PC-3 (cell line): ENCODE results near the gene LRP2BP. TPM values are rescaled to one million over a fixed set of nuclear protein-coding genes. Genes with fewer than 3 reads are reported as not detected.

ENCODE experiments used
- ATAC-seq: fragments of 200-7000 bp; cut with Tn5 transposase; 2 replicates; pipeline ENCODE4 v1.9.1; 2020; ENCODE audit warnings: mild to moderate bottlenecking, moderate library complexity
- BruUV-seq: library from RNA; stranded (reverse); fragments of 400-500 nt; replicated peaks from 2 replicates; lab custom pipeline; 2021; lab: Mats Ljungman, UMichigan
- CTCF ChIA-PET: fragments of 300-600 bp; sonication (Branson Sonifier 250); formaldehyde crosslinking; loops from one replicate; lab custom pipeline; 2022; ENCODE audit warnings: antibody characterized with exemption; lab: Charles Lee
- POLR2A ChIA-PET: fragments of 300-600 bp; sonication (Branson Sonifier 250); formaldehyde crosslinking; loops from one replicate; lab custom pipeline; 2022; ENCODE audit warnings: antibody characterized with exemption; ENCODE audit not compliant: unreplicated experiment; lab: Charles Lee
- DNase-seq: peaks from one replicate; pipeline ENCODE4 v3.0.0-alpha.2; 2015
- H2AFZ ChIP-seq: fragments of 300-600 bp; sonication (generic); 2 replicates; pipeline ENCODE4 v1.6.0; 2016; ENCODE audit warnings: antibody characterized with exemption, low read length
- H3F3A ChIP-seq: fragments of 300-600 bp; sonication (generic); one replicate; pipeline ENCODE4 v1.6.0; 2017; ENCODE audit warnings: antibody characterized with exemption, low read length, control low read depth, mild to moderate bottlenecking; ENCODE audit not compliant: unreplicated experiment
- H3K27ac ChIP-seq: fragments of 300-600 bp; sonication (generic); 2 replicates; pipeline ENCODE4 v1.5.1; 2016; ENCODE audit warnings: mild to moderate bottlenecking, low read length
- H3K27me3 ChIP-seq: fragments of 300-600 bp; sonication (generic); 2 replicates; pipeline ENCODE4 v1.6.1; 2016; ENCODE audit warnings: low read length, mixed read lengths
- H3K36me3 ChIP-seq: fragments of 300-600 bp; sonication (generic); 2 replicates; pipeline ENCODE4 v1.6.1; 2016; ENCODE audit warnings: low read depth, mixed run types, low read length, mixed read lengths
- H3K4me1 ChIP-seq: fragments of 300-600 bp; sonication (generic); 2 replicates; pipeline ENCODE4 v1.5.1; 2016; ENCODE audit warnings: low read length; ENCODE audit not compliant: insufficient read depth
- H3K4me2 ChIP-seq: fragments of 300-600 bp; sonication (generic); 2 replicates; pipeline ENCODE4 v1.6.0; 2016; ENCODE audit warnings: low read length
- H3K4me3 ChIP-seq: fragments of 300-600 bp; sonication (generic); 2 replicates; pipeline ENCODE4 v1.5.1; 2016; ENCODE audit warnings: mild to moderate bottlenecking, low read length, mixed read lengths
- H3K79me2 ChIP-seq: fragments of 300-600 bp; sonication (generic); 2 replicates; pipeline ENCODE4 v1.6.1; 2017; ENCODE audit warnings: low read length, mixed read lengths
- H3K9ac ChIP-seq: fragments of 300-600 bp; sonication (generic); 2 replicates; pipeline ENCODE4 v1.6.0; 2016; ENCODE audit warnings: mild to moderate bottlenecking, low read length
- H3K9me2 ChIP-seq: fragments of 300-600 bp; sonication (generic); replicated peaks from 2 replicates; pipeline ENCODE4 v1.6.1; 2016; ENCODE audit warnings: mixed run types, low read length, mixed read lengths
- H3K9me3 ChIP-seq: fragments of 300-600 bp; sonication (generic); 2 replicates; pipeline ENCODE4 v1.6.1; 2016; ENCODE audit warnings: low read length, mixed read lengths
- H4K20me1 ChIP-seq: fragments of 300-600 bp; sonication (generic); 2 replicates; pipeline ENCODE4 v1.6.1; 2016; ENCODE audit warnings: low read length, mixed read lengths
- EZH2 ChIP-seq: fragments of 300-600 bp; sonication (generic); IDR thresholded peaks from one replicate; pipeline ENCODE4 v1.6.1; 2017; ENCODE audit warnings: antibody characterized with exemption, mild to moderate bottlenecking, low read length; ENCODE audit not compliant: unreplicated experiment
- EZH2phosphoT487 ChIP-seq: fragments of 300-600 bp; sonication (generic); IDR thresholded peaks from 2 replicates; pipeline ENCODE4 v1.6.1; 2018; ENCODE audit warnings: mild to moderate bottlenecking, antibody characterized with exemption, low read length, borderline replicate concordance
- intact Hi-C: fragments of 100-400 bp; cut with micrococcal nuclease; formaldehyde crosslinking; loops from 2 replicates; pipeline ENCODE4 v1.9.0; 2023
- total RNA-seq: library from RNA; depleted of rRNA; stranded (reverse); fragments of >200 nt; gene quantifications from 2 replicates; pipeline ENCODE4 v1.2.3, GENCODE V29; 2014
- TF ChIP-seq, protein P1 (sequence below): fragments of 300-600 bp; sonication (generic); conservative IDR thresholded peaks from 2 replicates; pipeline ENCODE4 v1.5.1; 2017; ENCODE audit warnings: antibody characterized with exemption, low read depth, mild to moderate bottlenecking, low read length

Gene LRP2BP
- total RNA-seq, 1 experiment from 2014 or later = 0.44 TPM

DNA sequence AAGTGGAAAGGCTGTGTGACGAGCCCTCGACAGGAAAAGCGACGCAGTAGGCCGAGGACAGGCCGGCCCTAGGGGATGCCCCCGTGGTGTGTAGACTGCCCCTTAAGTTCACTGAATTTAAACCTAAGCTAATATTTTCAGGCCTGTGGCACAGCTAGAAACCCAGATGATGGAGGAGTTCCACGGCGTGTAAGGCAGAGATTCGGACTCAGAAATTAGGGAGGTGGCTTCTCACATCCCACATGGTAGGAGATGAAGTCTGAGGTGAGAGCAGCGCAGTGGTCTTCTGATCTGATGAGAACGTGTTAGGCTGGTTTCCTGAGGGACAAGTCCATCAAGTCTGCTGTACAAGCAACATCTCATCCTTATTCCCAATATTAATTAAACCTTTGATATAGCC, 7.8 kb downstream of the LRP2BP start:
- no peak for TF ChIP-seq EZH2phosphoT487
- no peak for TF ChIP-seq EZH2
- Histone ChIP-seq H3F3A (no peaks in the 10 kb centered on the region), H3K4me1 (peaks cover 13% of the 10 kb centered on the region), H3K27ac (no peak overlapping the region), H3K9ac (no peak overlapping the region), H3K9me3 (no peaks in the 10 kb centered on the region), H4K20me1 (no peaks in the 10 kb centered on the region), H3K9me2 (no peaks in the 10 kb centered on the region), H2AFZ (no peak overlapping the region), H3K27me3 (no peaks in the 10 kb centered on the region), H3K4me3 (no peak overlapping the region), H3K79me2 (no peaks in the 10 kb centered on the region), H3K4me2 (no peak overlapping the region), H3K36me3 (no peaks in the 10 kb centered on the region)
- CTCF ChIA-PET = no interaction called here
- POLR2A ChIA-PET = no interaction called here
- BruUV-seq = no TSS peak
- intact Hi-C loops = no loop called here
- DNase-seq = no peak
- ATAC-seq = no peak

DNA sequence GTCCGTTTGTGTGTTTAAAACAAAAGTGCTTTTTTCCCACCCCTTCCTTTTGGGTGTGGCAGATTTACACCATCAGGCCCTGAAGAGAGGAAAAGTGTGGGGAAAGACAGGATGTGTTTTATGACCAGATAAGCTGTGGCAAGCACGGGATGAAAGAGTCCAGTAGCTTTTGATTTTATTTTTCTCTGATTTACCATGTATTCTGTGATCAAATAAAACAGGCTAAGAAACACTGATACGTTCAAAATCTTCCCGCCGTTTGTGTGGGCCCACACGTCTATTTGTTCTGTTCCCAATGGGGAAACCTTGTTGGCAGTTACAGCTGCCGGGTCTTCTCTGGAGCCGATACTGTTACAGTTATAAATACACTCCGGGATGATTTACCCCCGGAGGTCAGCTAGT, 10.8 kb downstream of the LRP2BP start:
- H3K4me1 ChIP-seq = peaks cover 13% of the 10 kb centered on the region
- no peaks in the 10 kb centered on the region for H3K9me2 ChIP-seq
- ChIA-PET CTCF (no interaction called here), POLR2A (interaction anchor here (0.6 kb wide), 1 partner anchor 522 kb away, joined by 9 read pairs; no protein-coding TSS in a partner anchor)
- H2AFZ ChIP-seq = no peak overlapping the region
- DNase-seq = no peak
- H3K36me3 ChIP-seq = no peaks in the 10 kb centered on the region
- intact Hi-C loops = no loop called here
- H3K4me2 ChIP-seq = no peak overlapping the region
- no peak for ATAC-seq
- TF ChIP-seq EZH2 (no peak), EZH2phosphoT487 (no peak)
- TF ChIP-seq, protein P1, sequence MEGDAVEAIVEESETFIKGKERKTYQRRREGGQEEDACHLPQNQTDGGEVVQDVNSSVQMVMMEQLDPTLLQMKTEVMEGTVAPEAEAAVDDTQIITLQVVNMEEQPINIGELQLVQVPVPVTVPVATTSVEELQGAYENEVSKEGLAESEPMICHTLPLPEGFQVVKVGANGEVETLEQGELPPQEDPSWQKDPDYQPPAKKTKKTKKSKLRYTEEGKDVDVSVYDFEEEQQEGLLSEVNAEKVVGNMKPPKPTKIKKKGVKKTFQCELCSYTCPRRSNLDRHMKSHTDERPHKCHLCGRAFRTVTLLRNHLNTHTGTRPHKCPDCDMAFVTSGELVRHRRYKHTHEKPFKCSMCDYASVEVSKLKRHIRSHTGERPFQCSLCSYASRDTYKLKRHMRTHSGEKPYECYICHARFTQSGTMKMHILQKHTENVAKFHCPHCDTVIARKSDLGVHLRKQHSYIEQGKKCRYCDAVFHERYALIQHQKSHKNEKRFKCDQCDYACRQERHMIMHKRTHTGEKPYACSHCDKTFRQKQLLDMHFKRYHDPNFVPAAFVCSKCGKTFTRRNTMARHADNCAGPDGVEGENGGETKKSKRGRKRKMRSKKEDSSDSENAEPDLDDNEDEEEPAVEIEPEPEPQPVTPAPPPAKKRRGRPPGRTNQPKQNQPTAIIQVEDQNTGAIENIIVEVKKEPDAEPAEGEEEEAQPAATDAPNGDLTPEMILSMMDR = no peak
- no peaks in the 10 kb centered on the region for H3F3A ChIP-seq
- H3K9me3 ChIP-seq = no peaks in the 10 kb centered on the region
- no peaks in the 10 kb centered on the region for H3K27me3 ChIP-seq
- no TSS peak for BruUV-seq
- H3K4me3 ChIP-seq = no peak overlapping the region
- no peak overlapping the region for H3K27ac ChIP-seq
- no peak overlapping the region for H3K9ac ChIP-seq
- no peaks in the 10 kb centered on the region for H3K79me2 ChIP-seq
- no peaks in the 10 kb centered on the region for H4K20me1 ChIP-seq

DNA sequence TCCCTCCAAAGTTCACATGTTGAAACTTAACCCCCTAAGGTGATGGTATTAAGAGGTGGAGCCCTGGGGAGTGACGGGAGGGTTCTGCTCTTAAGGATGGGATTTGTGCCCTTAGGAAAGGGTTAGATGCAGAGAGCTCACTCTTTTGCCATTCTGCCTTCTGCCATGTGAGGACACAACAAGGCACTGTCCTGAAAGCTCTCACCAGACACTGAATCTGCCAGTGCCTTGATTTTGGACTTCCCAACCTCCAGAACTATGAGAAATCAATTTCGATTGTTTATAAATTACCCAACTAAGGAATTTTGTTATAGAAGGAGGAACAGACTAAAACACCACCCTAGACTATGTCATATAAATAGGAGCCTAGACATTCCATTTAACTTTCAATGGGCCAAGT, 11.7 kb downstream of the LRP2BP start:
- CTCF ChIA-PET = no interaction called here
- DNase-seq (no peak), ATAC-seq (no peak)
- Histone ChIP-seq H3K36me3 (no peaks in the 10 kb centered on the region), H2AFZ (no peak overlapping the region), H3K79me2 (no peaks in the 10 kb centered on the region), H3K9ac (no peak overlapping the region), H3K27ac (no peak overlapping the region), H3F3A (no peaks in the 10 kb centered on the region), H4K20me1 (no peaks in the 10 kb centered on the region), H3K27me3 (no peaks in the 10 kb centered on the region), H3K9me3 (no peaks in the 10 kb centered on the region), H3K4me2 (peak overlapping the region; percentile 57), H3K9me2 (no peaks in the 10 kb centered on the region), H3K4me3 (no peak overlapping the region), H3K4me1 (peaks cover 13% of the 10 kb centered on the region)
- intact Hi-C loops = no loop called here
- TF ChIP-seq, protein P1 = no peak
- TF ChIP-seq EZH2phosphoT487 (no peak), EZH2 (no peak)
- POLR2A ChIA-PET = no interaction called here
- no TSS peak for BruUV-seq
